Measurements from ENCODE around the gene LRRC28. TPM values are rescaled to one million over a fixed set of nuclear protein-coding genes. Genes with fewer than 3 reads are reported as not detected.

The LRRC28 gene
- total RNA-seq, 1 donor from 2014 or later: 33.0 TPM

DNA sequence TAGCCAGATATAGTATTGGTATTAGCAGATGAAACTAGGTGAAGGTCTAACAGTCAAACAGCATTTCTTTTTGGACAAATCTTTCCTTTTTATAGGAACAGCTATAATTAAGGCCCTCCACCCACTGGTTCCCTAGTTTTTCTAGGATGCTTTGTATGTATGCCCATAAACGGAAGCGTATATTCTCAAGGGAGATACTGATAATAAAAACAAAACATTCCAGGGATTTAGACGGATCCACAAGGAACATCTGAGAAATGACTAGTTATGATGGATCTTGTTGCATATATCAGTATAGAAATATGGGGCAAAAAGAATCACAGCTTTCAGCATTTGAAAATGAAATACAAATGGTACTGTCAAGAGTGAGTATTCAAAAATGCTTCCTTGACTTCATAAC is 22.5 kb downstream of the LRRC28 start:
- Mint-ChIP-seq H3K27ac (ENCODE audit: unreplicated experiment) (no peak overlapping the region), H3K4me1 (ENCODE audit: unreplicated experiment) (no peaks in the 10 kb centered on the region), H3K9me3 (ENCODE audit: unreplicated experiment) (no peaks in the 10 kb centered on the region), H3K4me3 (ENCODE audit: unreplicated experiment) (no peak overlapping the region), H3K27me3 (ENCODE audit: unreplicated experiment) (peaks cover 3% of the 10 kb centered on the region), H3K36me3 (ENCODE audit: low read depth, unreplicated experiment) (no peaks in the 10 kb centered on the region)
- TF ChIP-seq, protein P1, sequence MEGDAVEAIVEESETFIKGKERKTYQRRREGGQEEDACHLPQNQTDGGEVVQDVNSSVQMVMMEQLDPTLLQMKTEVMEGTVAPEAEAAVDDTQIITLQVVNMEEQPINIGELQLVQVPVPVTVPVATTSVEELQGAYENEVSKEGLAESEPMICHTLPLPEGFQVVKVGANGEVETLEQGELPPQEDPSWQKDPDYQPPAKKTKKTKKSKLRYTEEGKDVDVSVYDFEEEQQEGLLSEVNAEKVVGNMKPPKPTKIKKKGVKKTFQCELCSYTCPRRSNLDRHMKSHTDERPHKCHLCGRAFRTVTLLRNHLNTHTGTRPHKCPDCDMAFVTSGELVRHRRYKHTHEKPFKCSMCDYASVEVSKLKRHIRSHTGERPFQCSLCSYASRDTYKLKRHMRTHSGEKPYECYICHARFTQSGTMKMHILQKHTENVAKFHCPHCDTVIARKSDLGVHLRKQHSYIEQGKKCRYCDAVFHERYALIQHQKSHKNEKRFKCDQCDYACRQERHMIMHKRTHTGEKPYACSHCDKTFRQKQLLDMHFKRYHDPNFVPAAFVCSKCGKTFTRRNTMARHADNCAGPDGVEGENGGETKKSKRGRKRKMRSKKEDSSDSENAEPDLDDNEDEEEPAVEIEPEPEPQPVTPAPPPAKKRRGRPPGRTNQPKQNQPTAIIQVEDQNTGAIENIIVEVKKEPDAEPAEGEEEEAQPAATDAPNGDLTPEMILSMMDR (IDR thresholded peaks at IDR 0.05; ENCODE audit: unreplicated experiment): no peak
- DNase-seq (ENCODE audit: low spot score): no peak

DNA sequence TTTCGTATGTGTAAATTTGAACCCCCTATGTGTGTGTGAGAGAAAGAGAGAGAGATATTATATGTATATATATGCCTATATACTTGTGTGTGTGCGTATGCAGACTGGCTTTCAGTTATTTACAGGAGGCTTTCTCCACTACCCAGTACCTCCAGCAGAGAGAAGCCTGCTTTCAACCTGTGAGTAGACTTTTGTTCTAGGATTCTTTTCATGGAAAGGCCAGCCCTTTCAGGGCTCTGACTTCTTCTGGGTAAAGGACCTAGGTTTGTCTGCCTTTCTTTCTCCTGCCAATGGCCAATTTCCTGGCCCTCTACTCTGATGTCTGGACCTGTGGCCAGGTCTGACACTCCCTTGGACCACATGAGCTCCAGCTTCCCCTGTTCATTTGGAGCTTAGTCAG is 23.8 kb downstream of the LRRC28 start:
- Mint-ChIP-seq H3K36me3 (ENCODE audit: low read depth, unreplicated experiment) (no peaks in the 10 kb centered on the region), H3K27ac (ENCODE audit: unreplicated experiment) (no peak overlapping the region), H3K4me3 (ENCODE audit: unreplicated experiment) (no peak overlapping the region), H3K9me3 (ENCODE audit: unreplicated experiment) (no peaks in the 10 kb centered on the region), H3K4me1 (ENCODE audit: unreplicated experiment) (no peaks in the 10 kb centered on the region), H3K27me3 (ENCODE audit: unreplicated experiment) (peaks cover 3% of the 10 kb centered on the region)
- TF ChIP-seq, protein P1 (IDR thresholded peaks at IDR 0.05; ENCODE audit: unreplicated experiment): no peak
- no peak for DNase-seq (ENCODE audit: low spot score)

DNA sequence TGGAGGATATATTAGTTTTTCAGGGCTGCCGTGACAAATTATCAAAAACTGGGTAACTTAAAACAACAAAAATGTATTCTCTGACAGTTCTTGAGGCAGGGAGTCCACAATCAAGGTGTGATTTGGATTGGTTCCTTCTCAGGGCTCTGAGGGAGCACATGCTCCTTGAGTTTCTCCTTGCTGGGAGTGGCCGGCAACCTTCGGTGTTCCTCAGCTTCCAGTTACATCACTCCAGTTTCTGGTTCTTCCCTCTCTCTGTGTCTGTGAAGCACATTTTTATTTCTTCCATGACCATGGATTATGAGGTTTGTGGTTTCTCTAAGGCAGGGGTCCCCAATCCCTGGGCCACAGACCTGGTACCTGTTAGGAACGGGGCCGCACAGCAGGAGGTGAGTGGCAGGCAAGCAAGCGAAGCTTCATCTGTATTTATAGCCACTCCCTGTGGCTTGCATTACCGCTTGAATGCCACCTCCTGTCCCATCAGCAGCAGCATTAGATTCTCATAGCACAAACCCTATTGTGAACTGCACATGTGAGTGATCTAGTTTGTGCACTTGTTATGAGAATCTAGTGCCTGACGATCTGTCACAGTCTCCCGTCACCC is 24.3 kb downstream of the LRRC28 start:
- no peak overlapping the region for H3K4me3 Mint-ChIP-seq (ENCODE audit: unreplicated experiment)
- H3K27ac Mint-ChIP-seq (ENCODE audit: unreplicated experiment): no peak overlapping the region
- no peaks in the 10 kb centered on the region for H3K4me1 Mint-ChIP-seq (ENCODE audit: unreplicated experiment)
- DNase-seq (ENCODE audit: low spot score): no peak
- no peaks in the 10 kb centered on the region for H3K36me3 Mint-ChIP-seq (ENCODE audit: low read depth, unreplicated experiment)
- TF ChIP-seq, protein P1 (IDR thresholded peaks at IDR 0.05; ENCODE audit: unreplicated experiment): no peak
- H3K9me3 Mint-ChIP-seq (ENCODE audit: unreplicated experiment): no peaks in the 10 kb centered on the region
- H3K27me3 Mint-ChIP-seq (ENCODE audit: unreplicated experiment): peaks cover 3% of the 10 kb centered on the region

DNA sequence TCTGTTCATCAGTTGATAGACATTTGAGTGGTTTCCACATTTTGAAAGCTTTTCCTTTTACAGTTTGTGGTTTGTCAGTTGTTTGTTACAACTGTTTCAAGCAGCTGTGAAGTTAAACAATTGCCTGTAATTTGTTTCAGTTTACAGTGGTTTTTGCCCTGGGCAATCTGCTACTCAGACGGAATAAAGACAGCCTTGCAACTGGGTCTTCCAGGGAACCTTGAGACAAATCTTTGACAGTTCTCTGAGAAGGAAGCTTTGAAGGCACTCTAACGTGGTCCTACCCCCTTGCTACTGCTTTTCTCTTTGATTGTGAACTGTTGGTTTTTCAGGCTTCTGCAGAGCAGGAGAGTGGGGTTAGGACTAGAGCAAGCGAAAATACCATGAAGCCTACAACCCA is 28.0 kb downstream of the LRRC28 start:
- no peak overlapping the region for H3K4me3 Mint-ChIP-seq (ENCODE audit: unreplicated experiment)
- H3K27me3 Mint-ChIP-seq (ENCODE audit: unreplicated experiment): peaks cover 3% of the 10 kb centered on the region
- no peak for DNase-seq (ENCODE audit: low spot score)
- H3K4me1 Mint-ChIP-seq (ENCODE audit: unreplicated experiment): peaks cover 5% of the 10 kb centered on the region
- TF ChIP-seq, protein P1 (IDR thresholded peaks at IDR 0.05; ENCODE audit: unreplicated experiment): no peak
- H3K36me3 Mint-ChIP-seq (ENCODE audit: low read depth, unreplicated experiment): no peaks in the 10 kb centered on the region
- no peaks in the 10 kb centered on the region for H3K9me3 Mint-ChIP-seq (ENCODE audit: unreplicated experiment)
- no peak overlapping the region for H3K27ac Mint-ChIP-seq (ENCODE audit: unreplicated experiment)

DNA sequence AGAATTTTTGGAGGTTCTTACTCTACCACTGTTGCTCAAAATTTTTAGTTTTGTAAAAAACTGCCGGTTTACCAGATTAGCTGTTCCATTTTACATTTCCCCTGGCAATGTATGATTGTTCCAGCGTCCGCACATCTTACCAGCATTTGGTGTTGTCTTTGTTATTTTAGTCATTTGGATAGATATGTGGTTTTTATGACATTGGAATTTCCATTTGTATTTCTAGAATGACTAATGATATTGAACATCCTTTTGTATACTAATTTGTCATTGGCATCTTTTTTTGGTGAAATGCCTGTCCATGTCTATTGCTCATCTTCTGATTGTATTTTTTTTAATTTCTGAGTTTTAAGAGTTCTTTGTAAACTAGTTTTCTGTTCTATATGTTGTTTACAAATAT is 28.5 kb downstream of the LRRC28 start:
- H3K4me1 Mint-ChIP-seq (ENCODE audit: unreplicated experiment): peaks cover 5% of the 10 kb centered on the region
- no peak overlapping the region for H3K27ac Mint-ChIP-seq (ENCODE audit: unreplicated experiment)
- no peak overlapping the region for H3K4me3 Mint-ChIP-seq (ENCODE audit: unreplicated experiment)
- peaks cover 3% of the 10 kb centered on the region for H3K27me3 Mint-ChIP-seq (ENCODE audit: unreplicated experiment)
- no peaks in the 10 kb centered on the region for H3K9me3 Mint-ChIP-seq (ENCODE audit: unreplicated experiment)
- DNase-seq (ENCODE audit: low spot score): no peak
- TF ChIP-seq, protein P1 (IDR thresholded peaks at IDR 0.05; ENCODE audit: unreplicated experiment): no peak
- no peaks in the 10 kb centered on the region for H3K36me3 Mint-ChIP-seq (ENCODE audit: low read depth, unreplicated experiment)

Measured in endothelial cell (in vitro differentiated cells).